ENCODE measurements around the gene MYL5. TPM values are rescaled to one million over a fixed set of nuclear protein-coding genes. Genes with fewer than 3 reads are reported as not detected.

MYL5 gene
- total and polyA plus RNA-seq, 2 of the 13 experiments (the other 11 are each of a cell fraction or from before 2014, with no cell fraction given) = 6.5 to 16.0 TPM

GRCh38 chr4:674172-675035, at the start of gene MYL5, which contains the start of gene ATP5ME (continued):
- peak; percentile 85 for TF ChIP-seq SALL2 (CRISPR knock-in tag; IDR thresholded peaks at IDR 0.05)
- peak; percentile 54; the same call in 1 of the 2 replicates for TF ChIP-seq RARA (CRISPR knock-in tag; IDR thresholded peaks at IDR 0.05)
- peak; percentile 83 for TF ChIP-seq RAD21 (CRISPR knock-in tag; IDR thresholded peaks at IDR 0.05)
- TF ChIP-seq ZNF318 (CRISPR knock-in tag; IDR thresholded peaks at IDR 0.05) = peak; percentile 51; the same call in 1 of the 2 replicates
- peak; percentile 64 for TF ChIP-seq REPIN1 (CRISPR knock-in tag; IDR thresholded peaks at IDR 0.05; ENCODE audit: borderline replicate concordance, low read depth)
- TF ChIP-seq ZNF724P (CRISPR knock-in tag; IDR thresholded peaks at IDR 0.05; ENCODE audit: borderline replicate concordance) = no peak
- TF ChIP-seq RORA (CRISPR knock-in tag; IDR thresholded peaks at IDR 0.05) = no peak
- TF ChIP-seq SKIL (CRISPR knock-in tag; IDR thresholded peaks at IDR 0.05; ENCODE audit: borderline replicate concordance) = 0 out of 2 replicates have a peak, but pooled peaks have one; percentile 12
- TF ChIP-seq NCOA1 (CRISPR knock-in tag; IDR thresholded peaks at IDR 0.05) = peak; percentile 87; the same call in 1 of the 2 replicates
- TF ChIP-seq SSRP1 (CRISPR knock-in tag; IDR thresholded peaks at IDR 0.05) = no peak
- TF ChIP-seq ATF7 (IDR thresholded peaks at IDR 0.05) = peak; percentile 98
- peak; percentile 96 for TF ChIP-seq ATF7 (CRISPR knock-in tag; IDR thresholded peaks at IDR 0.05)
- peak; percentile 30; the same call in 1 of the 2 replicates for TF ChIP-seq ZBTB26 (CRISPR knock-in tag; IDR thresholded peaks at IDR 0.05; ENCODE audit: borderline replicate concordance)
- TF ChIP-seq ZNF382 (CRISPR knock-in tag; IDR thresholded peaks at IDR 0.05; ENCODE audit: borderline replicate concordance) = no peak
- TF ChIP-seq DRAP1 (CRISPR knock-in tag; IDR thresholded peaks at IDR 0.05) = peak; percentile 75
- 0 out of 2 replicates have a peak, but pooled peaks have one; percentile 9 for TF ChIP-seq KLF15 (CRISPR knock-in tag; IDR thresholded peaks at IDR 0.05; ENCODE audit: borderline replicate concordance)
- no peak; the same call in 1 of the 2 replicates for TF ChIP-seq ZBTB20 (CRISPR knock-in tag; IDR thresholded peaks at IDR 0.05; ENCODE audit: borderline replicate concordance, low read depth)
